H9 (cell line): ENCODE measurements around the gene EPSTI1. TPM values are rescaled to one million over a fixed set of nuclear protein-coding genes. Genes with fewer than 3 reads are reported as not detected.

Experiments used
- DNase-seq: peaks from one replicate; pipeline ENCODE4 v3.0.0-alpha.2; 2017
- H2AFZ ChIP-seq: one replicate; pipeline ENCODE4 v1.6.1; 2013; ENCODE audit warnings: mild to moderate bottlenecking, low read length, control low read depth, moderate library complexity
- H2AK5ac ChIP-seq: 2 replicates; pipeline ENCODE4 v1.6.1; 2013; ENCODE audit warnings: low read length, control low read depth, mixed read lengths; ENCODE audit not compliant: insufficient read length
- H2BK120ac ChIP-seq: one replicate; pipeline ENCODE4 v1.6.1; 2013; ENCODE audit warnings: low read depth, mild to moderate bottlenecking, low read length, control low read depth, inconsistent platforms; ENCODE audit not compliant: poor library complexity, severe bottlenecking
- H2BK12ac ChIP-seq: 2 replicates; pipeline ENCODE4 v1.6.1; 2013; ENCODE audit warnings: low read length, control low read depth, mixed read lengths, low read depth; ENCODE audit not compliant: insufficient read length
- H2BK15ac ChIP-seq: 2 replicates; pipeline ENCODE4 v1.6.1; 2013; ENCODE audit warnings: low read depth, low read length, control low read depth
- H2BK20ac ChIP-seq: one replicate; pipeline ENCODE4 v1.6.1; 2013; ENCODE audit warnings: low read depth, mild to moderate bottlenecking, low read length, control low read depth, inconsistent platforms; ENCODE audit not compliant: poor library complexity, severe bottlenecking
- H2BK5ac ChIP-seq: 2 replicates; pipeline ENCODE4 v1.6.1; 2013; ENCODE audit warnings: low read length, control low read depth, mixed read lengths; ENCODE audit not compliant: insufficient read length
- H3K14ac ChIP-seq: 2 replicates; pipeline ENCODE4 v1.6.1; 2013; ENCODE audit warnings: low read length, control low read depth; ENCODE audit not compliant: insufficient read depth
- H3K18ac ChIP-seq: 2 replicates; pipeline ENCODE4 v1.6.1; 2013; ENCODE audit warnings: low read depth, mild to moderate bottlenecking, mixed read lengths, low read length, control low read depth; ENCODE audit not compliant: insufficient read length
- H3K23ac ChIP-seq: 2 replicates; pipeline ENCODE4 v1.6.1; 2013; ENCODE audit warnings: low read length, control low read depth, mixed read lengths, low read depth; ENCODE audit not compliant: insufficient read length
- H3K23me2 ChIP-seq: 2 replicates; pipeline ENCODE4 v1.6.1; 2013; ENCODE audit warnings: low read depth, mild to moderate bottlenecking, mixed read lengths, low read length, control low read depth; ENCODE audit not compliant: insufficient read length, poor library complexity, severe bottlenecking
- H3K27ac ChIP-seq: 2 replicates; pipeline ENCODE4 v1.5.1; 2013; ENCODE audit warnings: low read length, control low read depth, mixed read lengths, low read depth; ENCODE audit not compliant: insufficient read length
- H3K27me3 ChIP-seq: 2 replicates; pipeline ENCODE4 v1.6.1; 2013; ENCODE audit warnings: low read length, control low read depth, inconsistent platforms; ENCODE audit not compliant: insufficient read depth
- H3K4ac ChIP-seq: 2 replicates; pipeline ENCODE4 v1.6.1; 2013; ENCODE audit warnings: low read depth, mild to moderate bottlenecking, control low read depth, inconsistent platforms, low read length, moderate library complexity
- H3K4me1 ChIP-seq: 2 replicates; pipeline ENCODE4 v1.6.1; 2013; ENCODE audit warnings: low read length, control low read depth, inconsistent platforms; ENCODE audit not compliant: insufficient read depth
- H3K4me2 ChIP-seq: 2 replicates; pipeline ENCODE4 v1.6.1; 2013; ENCODE audit warnings: low read length, control low read depth, mixed read lengths; ENCODE audit not compliant: insufficient read length, insufficient read depth
- H3K56ac ChIP-seq: 2 replicates; pipeline ENCODE4 v1.6.1; 2013; ENCODE audit warnings: low read depth, mild to moderate bottlenecking, mixed read lengths, low read length, control low read depth; ENCODE audit not compliant: insufficient read length
- H3K79me1 ChIP-seq: 2 replicates; pipeline ENCODE4 v1.6.1; 2013; ENCODE audit warnings: low read depth, mild to moderate bottlenecking, moderate library complexity, low read length, control low read depth, inconsistent platforms; ENCODE audit not compliant: insufficient read depth, poor library complexity, severe bottlenecking
- H3K79me2 ChIP-seq: 2 replicates; pipeline ENCODE4 v1.6.1; 2013; ENCODE audit warnings: low read length, control low read depth, inconsistent platforms; ENCODE audit not compliant: insufficient read depth
- H3K9ac ChIP-seq: 2 replicates; pipeline ENCODE4 v1.6.1; 2013; ENCODE audit warnings: low read length, control low read depth, mixed read lengths; ENCODE audit not compliant: insufficient read length; ENCODE audit errors: extremely low read depth
- H3K9me3 ChIP-seq: one replicate; pipeline ENCODE4 v1.6.1; 2013; ENCODE audit warnings: low read depth, low read length, inconsistent platforms; ENCODE audit not compliant: control insufficient read depth
- H3T11ph ChIP-seq: one replicate; pipeline ENCODE4 v1.6.1; 2013; ENCODE audit warnings: mild to moderate bottlenecking, low read length, control low read depth, inconsistent platforms
- H4K20me1 ChIP-seq: one replicate; pipeline ENCODE4 v1.6.1; 2013; ENCODE audit not compliant: control insufficient read depth, insufficient read length, insufficient read depth
- H4K5ac ChIP-seq: 2 replicates; pipeline ENCODE4 v1.6.1; 2013; ENCODE audit warnings: low read depth, mild to moderate bottlenecking, mixed read lengths, low read length, control low read depth; ENCODE audit not compliant: insufficient read length
- H4K8ac ChIP-seq: replicated peaks from 2 replicates; pipeline ENCODE4 v1.6.1; 2013; ENCODE audit warnings: low read length, control low read depth, mixed read lengths, low read depth; ENCODE audit not compliant: insufficient read length
- H4K91ac ChIP-seq: 2 replicates; pipeline ENCODE4 v1.6.1; 2013; ENCODE audit warnings: low read depth, mild to moderate bottlenecking, moderate library complexity, mixed read lengths, low read length, control low read depth; ENCODE audit not compliant: insufficient read length
- H3K27ac Mint-ChIP-seq, 3 experiments: 2 replicates in 2 of 3; 3 replicates in 1 of 3; pipeline ENCODE4 v1.8.0; 2020 to 2021; ENCODE audit warnings: mixed read lengths in 3 of 3, mild to moderate bottlenecking in 1 of 3, moderate library complexity in 1 of 3
- H3K27me3 Mint-ChIP-seq: 2 replicates; pipeline ENCODE4 v1.8.0; 2021; ENCODE audit warnings: low read depth, mild to moderate bottlenecking, moderate library complexity, mixed read lengths
- H3K36me3 Mint-ChIP-seq, 3 experiments: 2 replicates in 2 of 3; 3 replicates in 1 of 3; pipeline ENCODE4 v1.8.0; 2020 to 2021; ENCODE audit warnings: low read depth in 3 of 3, mixed read lengths in 3 of 3; ENCODE audit not compliant: insufficient read depth in 1 of 3
- H3K4me1 Mint-ChIP-seq, 2 experiments: 2 replicates each; pipeline ENCODE4 v1.8.0; 2020; ENCODE audit warnings: mixed read lengths in 2 of 2
- H3K4me3 Mint-ChIP-seq, 2 experiments: 2 replicates in 1 of 2; 3 replicates in 1 of 2; pipeline ENCODE4 v1.8.0; 2020 to 2021; ENCODE audit warnings: mild to moderate bottlenecking in 2 of 2, mixed read lengths in 2 of 2, moderate library complexity in 1 of 2
- H3K9me3 Mint-ChIP-seq, 2 experiments: 2 replicates in 1 of 2; 3 replicates in 1 of 2; pipeline ENCODE4 v1.8.0; 2020; ENCODE audit warnings: mild to moderate bottlenecking in 2 of 2, mixed read lengths in 2 of 2, moderate library complexity in 1 of 2
- CTCF ChIP-seq: fragments of 200-600 bp; sonication (generic); conservative IDR thresholded peaks from 3 replicates; pipeline ENCODE4 v1.8.0; 2021; ENCODE audit warnings: antibody characterized with exemption, mild to moderate bottlenecking
- WGBS: extraction: QIAGEN DNeasy Blood & Tissue Kit; methylation state at CpG from one replicate; pipeline ENCODE4 v1.1.7; 2013; ENCODE audit warnings: missing lambda C conversion rate, low lambda C conversion rate, mixed read lengths; ENCODE audit not compliant: insufficient read length; ENCODE audit errors: extremely low coverage; 5-methylcytosine and 5-hydroxymethylcytosine counted together
- total RNA-seq: library from RNA; stranded (reverse); gene quantifications from 2 replicates; pipeline ENCODE4 v1.2.1, GENCODE V29; 2021

Gene EPSTI1
- total RNA-seq, 1 experiment from 2014 or later = 0.70 TPM

DNA sequence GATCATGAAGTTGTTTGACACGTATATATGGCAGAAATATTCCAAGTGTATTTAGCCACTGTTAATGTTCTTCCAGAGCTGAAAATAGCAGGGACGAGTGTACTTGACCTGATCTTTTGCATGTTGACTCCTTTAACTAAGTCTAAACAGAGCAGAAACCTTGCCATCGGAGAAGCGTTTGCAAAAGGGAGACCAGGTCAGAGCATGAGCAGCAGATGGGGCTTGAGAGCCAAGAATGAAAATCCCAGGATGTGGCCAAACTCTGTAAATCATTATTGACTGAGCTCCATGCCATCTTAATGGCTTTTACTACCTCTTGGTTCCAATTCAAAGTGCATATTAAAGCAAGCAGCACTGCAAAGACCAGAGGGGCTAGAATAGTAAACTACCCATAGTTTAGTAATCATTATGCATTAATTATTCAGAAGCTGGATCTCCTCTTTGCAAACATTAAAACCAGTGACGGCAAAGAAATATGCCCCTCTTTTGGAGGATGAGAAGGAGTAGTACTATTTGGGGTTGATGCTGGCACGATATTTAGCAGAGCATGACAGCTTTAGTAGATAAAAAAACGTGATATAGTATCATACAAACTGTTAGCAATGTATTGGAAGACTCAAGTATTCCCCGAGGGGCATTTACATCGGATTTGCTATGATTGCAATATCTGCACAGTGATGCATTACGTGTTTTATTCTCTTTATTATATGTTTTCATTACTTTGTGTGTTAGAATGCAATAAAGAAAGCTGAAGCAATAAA, 154.9 kb downstream of the EPSTI1 start:
- Histone ChIP-seq H3K14ac (no peak overlapping the region), H3K23me2 (no peaks in the 10 kb centered on the region), H2BK120ac (no peak overlapping the region), H3K4ac (no peak overlapping the region), H2BK15ac (no peak overlapping the region), H4K91ac (no peak overlapping the region), H3K56ac (no peak overlapping the region), H4K5ac (no peak overlapping the region), H3K23ac (no peak overlapping the region), H4K8ac (no peak overlapping the region), H2BK12ac (no peak overlapping the region), H3K27ac (no peak overlapping the region), H3K79me2 (no peaks in the 10 kb centered on the region), H2AFZ (no peak overlapping the region), H2AK5ac (no peak overlapping the region), H3K27me3 (no peaks in the 10 kb centered on the region), H3K9me3 (no peaks in the 10 kb centered on the region), H3T11ph (no peak overlapping the region), H3K4me2 (no peak overlapping the region), H3K4me1 (no peaks in the 10 kb centered on the region; the same call in 1 of the 2 replicates), H3K9ac (no peak overlapping the region), H2BK20ac (no peak overlapping the region), H4K20me1 (no peaks in the 10 kb centered on the region), H2BK5ac (no peak overlapping the region), H3K79me1 (no peaks in the 10 kb centered on the region), H3K18ac (no peak overlapping the region)
- Mint-ChIP-seq H3K4me3 (no peak overlapping the region), H3K27ac (no peak overlapping the region; a peak in 1 of 7 replicates), H3K36me3 (peaks cover 0 to 7% (median 4%) of the 10 kb centered on the region in 3 experiments; a peak in 2 of 7 replicates), H3K27me3 (no peaks in the 10 kb centered on the region), H3K4me1 (peaks cover 3 to 4% of the 10 kb centered on the region in 2 experiments; a peak in 3 of 4 replicates), H3K9me3 (no peaks in the 10 kb centered on the region)
- peak; percentile 50 for TF ChIP-seq CTCF
- WGBS = no CpG with 5 or more reads among the region's 10 CpGs
- DNase-seq = no peak

Other genes starting within 250 kb of the EPSTI1 start
- gene FAM216B, start 210.7 kb downstream of the EPSTI1 start, total RNA-seq = not detected in 2 replicates
- gene DNAJC15, start 31.3 kb upstream of the EPSTI1 start, total RNA-seq = 12.2 and 13.4 TPM in 2 replicates